Measurements from ENCODE around the gene KIR2DL3.
"Not testable (repeated sequence)": the region's sequence is repeated elsewhere in the genome, so short reads cannot be mapped to it uniquely, and the experiment has no call there.

KIR2DL3 gene

DNA sequence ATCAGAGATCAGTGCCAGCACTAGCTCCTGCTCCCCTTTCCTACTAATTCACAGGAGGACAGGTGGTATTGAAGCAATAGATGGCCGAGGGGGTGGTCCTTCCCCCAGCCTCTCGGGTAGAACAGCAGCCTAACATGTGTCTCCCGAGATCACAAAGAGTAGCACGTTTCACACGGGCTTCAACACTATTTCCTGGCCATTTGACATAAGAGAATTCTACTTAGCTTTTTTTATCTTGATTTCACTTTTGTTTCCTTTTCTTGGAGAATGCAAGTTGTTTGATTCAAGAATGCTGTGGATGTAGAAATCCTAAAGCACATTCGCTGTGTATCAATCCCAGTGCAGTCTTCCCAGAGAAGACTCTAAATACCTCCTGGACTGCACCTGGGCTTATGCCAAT lies 12.0 kb downstream of the KIR2DL3 start:
- not testable (repeated sequence) for H3K36me3 ChIP-seq (ENCODE audit: control insufficient read depth in 1 of 2, insufficient read depth in 2 of 2, low read depth in 1 of 2, low read length in 2 of 2); H4K8ac ChIP-seq (ENCODE audit: low read length); H3K23ac ChIP-seq (ENCODE audit: low read length in 2 of 2); H3K14ac ChIP-seq (ENCODE audit: low read length in 2 of 2); H2AK5ac ChIP-seq (ENCODE audit: low read length, severe bottlenecking); H3K27ac ChIP-seq (ENCODE audit: low read length, poor library complexity, severe bottlenecking); H3K4me1 ChIP-seq (ENCODE audit: control insufficient read depth, insufficient read depth, low read depth, low read length); H2AFZ ChIP-seq (ENCODE audit: low read depth, low read length); H2BK120ac ChIP-seq (ENCODE audit: low read depth, low read length); H2BK12ac ChIP-seq (ENCODE audit: low read length in 2 of 2); H3K4me2 ChIP-seq (ENCODE audit: low read length, poor library complexity, severe bottlenecking); H3K9ac ChIP-seq (ENCODE audit: low read length); H3K18ac ChIP-seq (ENCODE audit: low read depth in 1 of 2, low read length in 2 of 2); DNase-seq; H2BK15ac ChIP-seq (ENCODE audit: low read depth, poor library complexity, severe bottlenecking); H3K27me3 ChIP-seq (ENCODE audit: control insufficient read depth in 1 of 2, insufficient read depth in 1 of 2, low read length in 2 of 2); H4K91ac ChIP-seq (ENCODE audit: low read length); H3K79me1 ChIP-seq (replicated peaks; ENCODE audit: low read length, poor library complexity, severe bottlenecking); H3K9me3 ChIP-seq (ENCODE audit: control insufficient read depth, low read length); H3K4ac ChIP-seq (ENCODE audit: low read depth in 1 of 2, low read length in 2 of 2); H3K4me3 ChIP-seq (ENCODE audit: insufficient read depth in 1 of 2, low read depth in 1 of 2, low read length in 2 of 2); H2BK5ac ChIP-seq (ENCODE audit: low read depth, low read length, poor library complexity, severe bottlenecking)
- WGBS, result 36% methylated on average over 6 of the region's 6 CpGs

DNA sequence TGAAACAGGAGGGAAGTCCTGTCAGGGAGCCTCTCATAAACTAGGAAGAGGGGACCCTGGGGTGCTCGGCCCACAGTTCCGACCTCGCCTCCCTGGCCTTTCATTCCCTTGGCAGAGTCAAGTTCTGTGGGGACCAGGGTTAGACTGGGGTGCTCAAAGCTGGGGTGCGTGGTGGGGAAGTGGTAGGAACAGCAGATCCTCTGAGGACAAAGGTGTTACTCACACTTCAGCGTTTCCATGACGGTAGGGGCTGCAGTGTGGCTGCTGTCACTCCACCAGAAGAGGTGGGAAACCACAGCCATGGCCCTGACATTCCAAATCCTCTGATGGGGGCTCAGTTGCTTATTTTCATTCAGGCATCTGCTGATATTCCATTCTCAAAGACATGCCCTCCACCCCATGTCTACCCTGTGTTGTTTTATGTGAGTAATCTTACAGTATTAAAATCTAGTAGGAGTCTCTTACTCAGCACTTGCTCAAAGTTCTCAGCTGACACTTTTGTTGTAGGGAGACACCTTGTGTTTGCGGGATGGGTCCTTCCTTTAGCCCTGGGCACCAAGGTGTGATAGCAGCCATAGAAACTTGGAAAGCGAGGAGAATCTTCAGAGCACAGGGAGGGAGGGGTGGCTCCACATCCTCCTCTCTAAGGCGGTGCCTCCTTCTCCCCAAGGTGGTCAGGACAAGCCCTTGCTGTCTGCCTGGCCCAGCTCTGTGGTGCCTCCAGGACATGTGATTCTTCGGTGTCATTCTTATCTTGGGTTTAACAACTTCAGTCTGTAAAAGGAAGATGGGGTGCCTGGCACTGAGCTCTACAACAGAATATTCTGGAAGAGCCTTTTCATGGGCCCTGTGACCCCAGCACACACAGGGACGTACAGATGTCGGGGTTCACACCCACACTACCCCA lies 18.1 kb downstream of the KIR2DL3 start:
- not testable (repeated sequence) for H3K9me3 ChIP-seq (ENCODE audit: control insufficient read depth, low read length); H3K27me3 ChIP-seq (ENCODE audit: control insufficient read depth in 1 of 2, insufficient read depth in 1 of 2, low read length in 2 of 2); H3K4me3 ChIP-seq (ENCODE audit: insufficient read depth in 1 of 2, low read depth in 1 of 2, low read length in 2 of 2); DNase-seq; H2AK5ac ChIP-seq (ENCODE audit: low read length, severe bottlenecking); H3K79me1 ChIP-seq (replicated peaks; ENCODE audit: low read length, poor library complexity, severe bottlenecking); H3K4me1 ChIP-seq (ENCODE audit: control insufficient read depth, insufficient read depth, low read depth, low read length); H2AFZ ChIP-seq (ENCODE audit: low read depth, low read length); H3K14ac ChIP-seq (ENCODE audit: low read length in 2 of 2); H3K36me3 ChIP-seq (ENCODE audit: control insufficient read depth in 1 of 2, insufficient read depth in 2 of 2, low read depth in 1 of 2, low read length in 2 of 2); H2BK5ac ChIP-seq (ENCODE audit: low read depth, low read length, poor library complexity, severe bottlenecking); H4K8ac ChIP-seq (ENCODE audit: low read length); H4K91ac ChIP-seq (ENCODE audit: low read length); H2BK12ac ChIP-seq (ENCODE audit: low read length in 2 of 2); H3K4ac ChIP-seq (ENCODE audit: low read depth in 1 of 2, low read length in 2 of 2); H3K9ac ChIP-seq (ENCODE audit: low read length); H3K18ac ChIP-seq (ENCODE audit: low read depth in 1 of 2, low read length in 2 of 2); H3K27ac ChIP-seq (ENCODE audit: low read length, poor library complexity, severe bottlenecking); H2BK15ac ChIP-seq (ENCODE audit: low read depth, poor library complexity, severe bottlenecking); H3K23ac ChIP-seq (ENCODE audit: low read length in 2 of 2); H2BK120ac ChIP-seq (ENCODE audit: low read depth, low read length); H3K4me2 ChIP-seq (ENCODE audit: low read length, poor library complexity, severe bottlenecking)
- WGBS, result 68% methylated on average over 10 of the region's 12 CpGs

DNA sequence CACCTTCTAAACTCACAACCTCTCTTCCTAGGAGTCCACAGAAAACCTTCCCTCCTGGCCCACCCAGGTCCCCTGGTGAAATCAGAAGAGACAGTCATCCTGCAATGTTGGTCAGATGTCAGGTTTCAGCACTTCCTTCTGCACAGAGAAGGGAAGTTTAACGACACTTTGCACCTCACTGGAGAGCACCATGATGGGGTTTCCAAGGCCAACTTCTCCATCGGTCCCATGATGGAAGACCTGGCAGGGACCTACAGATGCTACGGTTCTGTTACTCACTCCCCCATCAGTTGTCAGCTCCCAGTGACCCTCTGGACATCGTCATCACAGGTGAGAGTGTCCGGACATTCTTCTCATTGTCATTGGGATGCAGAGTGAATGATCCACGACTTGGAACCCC lies 20.3 kb downstream of the KIR2DL3 start:
- H3K4me3 ChIP-seq (ENCODE audit: insufficient read depth in 1 of 2, low read depth in 1 of 2, low read length in 2 of 2); H2BK15ac ChIP-seq (ENCODE audit: low read depth, poor library complexity, severe bottlenecking); H3K79me1 ChIP-seq (replicated peaks; ENCODE audit: low read length, poor library complexity, severe bottlenecking); H3K4me1 ChIP-seq (ENCODE audit: control insufficient read depth, insufficient read depth, low read depth, low read length); H3K27me3 ChIP-seq (ENCODE audit: control insufficient read depth in 1 of 2, insufficient read depth in 1 of 2, low read length in 2 of 2); H3K14ac ChIP-seq (ENCODE audit: low read length in 2 of 2); H4K91ac ChIP-seq (ENCODE audit: low read length); H2BK120ac ChIP-seq (ENCODE audit: low read depth, low read length); H2AFZ ChIP-seq (ENCODE audit: low read depth, low read length); H3K27ac ChIP-seq (ENCODE audit: low read length, poor library complexity, severe bottlenecking); H3K4ac ChIP-seq (ENCODE audit: low read depth in 1 of 2, low read length in 2 of 2); H3K18ac ChIP-seq (ENCODE audit: low read depth in 1 of 2, low read length in 2 of 2); H3K23ac ChIP-seq (ENCODE audit: low read length in 2 of 2); H3K9me3 ChIP-seq (ENCODE audit: control insufficient read depth, low read length); H2BK12ac ChIP-seq (ENCODE audit: low read length in 2 of 2); H4K8ac ChIP-seq (ENCODE audit: low read length); H2BK5ac ChIP-seq (ENCODE audit: low read depth, low read length, poor library complexity, severe bottlenecking); H2AK5ac ChIP-seq (ENCODE audit: low read length, severe bottlenecking); H3K9ac ChIP-seq (ENCODE audit: low read length); H3K4me2 ChIP-seq (ENCODE audit: low read length, poor library complexity, severe bottlenecking); DNase-seq; H3K36me3 ChIP-seq (ENCODE audit: control insufficient read depth in 1 of 2, insufficient read depth in 2 of 2, low read depth in 1 of 2, low read length in 2 of 2): not testable (repeated sequence)
- 52% methylated on average over 6 of the region's 6 CpGs for WGBS

DNA sequence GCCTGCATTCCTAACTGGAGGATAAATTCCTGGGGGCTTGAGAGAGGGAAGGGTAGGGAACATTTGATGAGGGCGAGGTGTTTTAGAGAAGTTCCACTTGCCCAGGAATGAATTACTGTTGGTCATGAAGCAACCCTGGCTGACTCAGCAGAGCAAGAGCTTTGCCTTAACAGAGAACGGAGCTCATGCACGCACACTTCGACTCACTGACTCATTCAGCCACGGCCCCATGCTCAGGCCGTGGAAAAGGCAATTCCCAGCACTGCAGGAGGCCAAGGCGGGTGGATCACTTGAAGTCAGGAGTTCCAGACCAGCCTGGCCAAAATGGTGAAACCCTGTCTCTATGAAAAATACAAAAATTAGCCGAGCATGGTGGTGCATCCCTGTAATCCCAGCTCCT lies 25.9 kb downstream of the KIR2DL3 start:
- H2BK120ac ChIP-seq (ENCODE audit: low read depth, low read length); H3K4me1 ChIP-seq (ENCODE audit: control insufficient read depth, insufficient read depth, low read depth, low read length); H2AFZ ChIP-seq (ENCODE audit: low read depth, low read length); H3K9ac ChIP-seq (ENCODE audit: low read length); H3K36me3 ChIP-seq (ENCODE audit: control insufficient read depth in 1 of 2, insufficient read depth in 2 of 2, low read depth in 1 of 2, low read length in 2 of 2); H3K4ac ChIP-seq (ENCODE audit: low read depth in 1 of 2, low read length in 2 of 2); DNase-seq; H3K14ac ChIP-seq (ENCODE audit: low read length in 2 of 2); H3K79me1 ChIP-seq (replicated peaks; ENCODE audit: low read length, poor library complexity, severe bottlenecking); H3K27ac ChIP-seq (ENCODE audit: low read length, poor library complexity, severe bottlenecking); H2AK5ac ChIP-seq (ENCODE audit: low read length, severe bottlenecking); H2BK5ac ChIP-seq (ENCODE audit: low read depth, low read length, poor library complexity, severe bottlenecking); H4K91ac ChIP-seq (ENCODE audit: low read length); H3K4me2 ChIP-seq (ENCODE audit: low read length, poor library complexity, severe bottlenecking); H2BK12ac ChIP-seq (ENCODE audit: low read length in 2 of 2); H3K9me3 ChIP-seq (ENCODE audit: control insufficient read depth, low read length); H3K18ac ChIP-seq (ENCODE audit: low read depth in 1 of 2, low read length in 2 of 2); H2BK15ac ChIP-seq (ENCODE audit: low read depth, poor library complexity, severe bottlenecking); H3K4me3 ChIP-seq (ENCODE audit: insufficient read depth in 1 of 2, low read depth in 1 of 2, low read length in 2 of 2); H3K23ac ChIP-seq (ENCODE audit: low read length in 2 of 2); H3K27me3 ChIP-seq (ENCODE audit: control insufficient read depth in 1 of 2, insufficient read depth in 1 of 2, low read length in 2 of 2); H4K8ac ChIP-seq (ENCODE audit: low read length): not testable (repeated sequence)
- WGBS, result 61% methylated on average over 7 of the region's 8 CpGs

All from mesenchymal stem cell (in vitro differentiated cells and primary cell).